ENCODE results near the gene PCDHA6.
"Not testable (repeated sequence)": the region's sequence is repeated elsewhere in the genome, so short reads cannot be mapped to it uniquely, and the experiment has no call there.

DNA sequence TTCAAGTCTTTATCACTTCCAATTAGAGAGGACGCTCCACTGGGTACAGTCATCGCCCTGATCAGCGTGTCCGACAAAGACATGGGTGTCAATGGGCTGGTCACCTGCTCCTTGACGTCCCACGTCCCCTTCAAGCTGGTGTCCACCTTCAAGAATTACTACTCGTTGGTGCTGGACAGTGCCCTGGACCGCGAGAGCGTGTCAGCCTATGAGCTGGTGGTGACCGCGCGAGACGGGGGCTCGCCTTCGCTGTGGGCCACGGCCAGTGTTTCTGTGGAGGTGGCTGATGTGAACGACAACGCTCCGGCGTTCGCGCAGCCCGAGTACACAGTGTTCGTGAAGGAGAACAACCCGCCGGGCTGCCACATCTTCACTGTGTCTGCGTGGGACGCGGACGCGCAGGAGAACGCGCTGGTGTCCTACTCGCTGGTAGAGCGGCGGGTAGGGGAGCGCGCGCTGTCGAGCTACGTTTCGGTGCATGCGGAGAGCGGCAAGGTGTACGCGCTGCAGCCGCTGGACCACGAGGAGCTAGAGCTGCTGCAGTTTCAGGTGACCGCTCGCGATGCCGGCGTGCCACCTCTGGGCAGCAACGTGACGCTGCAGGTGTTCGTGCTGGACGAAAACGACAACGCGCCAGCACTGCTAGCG is 19.4 kb upstream of the PCDHA6 start:
- TF ChIP-seq, protein P1, sequence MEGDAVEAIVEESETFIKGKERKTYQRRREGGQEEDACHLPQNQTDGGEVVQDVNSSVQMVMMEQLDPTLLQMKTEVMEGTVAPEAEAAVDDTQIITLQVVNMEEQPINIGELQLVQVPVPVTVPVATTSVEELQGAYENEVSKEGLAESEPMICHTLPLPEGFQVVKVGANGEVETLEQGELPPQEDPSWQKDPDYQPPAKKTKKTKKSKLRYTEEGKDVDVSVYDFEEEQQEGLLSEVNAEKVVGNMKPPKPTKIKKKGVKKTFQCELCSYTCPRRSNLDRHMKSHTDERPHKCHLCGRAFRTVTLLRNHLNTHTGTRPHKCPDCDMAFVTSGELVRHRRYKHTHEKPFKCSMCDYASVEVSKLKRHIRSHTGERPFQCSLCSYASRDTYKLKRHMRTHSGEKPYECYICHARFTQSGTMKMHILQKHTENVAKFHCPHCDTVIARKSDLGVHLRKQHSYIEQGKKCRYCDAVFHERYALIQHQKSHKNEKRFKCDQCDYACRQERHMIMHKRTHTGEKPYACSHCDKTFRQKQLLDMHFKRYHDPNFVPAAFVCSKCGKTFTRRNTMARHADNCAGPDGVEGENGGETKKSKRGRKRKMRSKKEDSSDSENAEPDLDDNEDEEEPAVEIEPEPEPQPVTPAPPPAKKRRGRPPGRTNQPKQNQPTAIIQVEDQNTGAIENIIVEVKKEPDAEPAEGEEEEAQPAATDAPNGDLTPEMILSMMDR (IDR thresholded peaks at IDR 0.05): not testable (repeated sequence)
- TF ChIP-seq, protein P2, sequence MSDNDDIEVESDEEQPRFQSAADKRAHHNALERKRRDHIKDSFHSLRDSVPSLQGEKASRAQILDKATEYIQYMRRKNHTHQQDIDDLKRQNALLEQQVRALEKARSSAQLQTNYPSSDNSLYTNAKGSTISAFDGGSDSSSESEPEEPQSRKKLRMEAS (IDR thresholded peaks at IDR 0.05; ENCODE audit: low read depth): not testable (repeated sequence)
- TF ChIP-seq, protein P3, sequence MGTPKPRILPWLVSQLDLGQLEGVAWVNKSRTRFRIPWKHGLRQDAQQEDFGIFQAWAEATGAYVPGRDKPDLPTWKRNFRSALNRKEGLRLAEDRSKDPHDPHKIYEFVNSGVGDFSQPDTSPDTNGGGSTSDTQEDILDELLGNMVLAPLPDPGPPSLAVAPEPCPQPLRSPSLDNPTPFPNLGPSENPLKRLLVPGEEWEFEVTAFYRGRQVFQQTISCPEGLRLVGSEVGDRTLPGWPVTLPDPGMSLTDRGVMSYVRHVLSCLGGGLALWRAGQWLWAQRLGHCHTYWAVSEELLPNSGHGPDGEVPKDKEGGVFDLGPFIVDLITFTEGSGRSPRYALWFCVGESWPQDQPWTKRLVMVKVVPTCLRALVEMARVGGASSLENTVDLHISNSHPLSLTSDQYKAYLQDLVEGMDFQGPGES (IDR thresholded peaks at IDR 0.05; ENCODE audit: low read depth, low read length): not testable (repeated sequence)
- TF ChIP-seq JUND (IDR thresholded peaks at IDR 0.05); POLR2AphosphoS5 (IDR thresholded peaks at IDR 0.05; ENCODE audit: low read depth, low read length); TCF12 (IDR thresholded peaks at IDR 0.05); FOXM1 (IDR thresholded peaks at IDR 0.05; ENCODE audit: low read depth): not testable (repeated sequence)
